Testis (tissue), 2 donors: ENCODE data around the gene TEX51.

Experiments
- CTCF ChIP-seq, 3 experiments: fragments of 450-650 bp in 2 of 3; fragments of 200-600 bp in 1 of 3; sonication (generic) in 1 of 3; IDR thresholded peaks; one replicate each; pipeline ENCODE4 v1.5.1; 2016 to 2019; ENCODE audit warnings: antibody characterized with exemption in 3 of 3, mild to moderate bottlenecking in 2 of 3, moderate library complexity in 1 of 3
- POLR2A ChIP-seq: fragments of 450-650 bp; IDR thresholded peaks from one replicate; pipeline ENCODE4 v1.6.1; 2017; ENCODE audit warnings: antibody characterized with exemption, mild to moderate bottlenecking, moderate library complexity

- TF ChIP-seq CTCF (IDR thresholded peaks at IDR 0.05) (no peak), POLR2A (no peak)
These were observed 2.2 kb upstream of the TEX51 start for GRCh38 chr2:126896471-126896870.
